Type B pancreatic cell (in vitro differentiated cells): ENCODE measurements around the gene GABRA5. TPM values are rescaled to one million over a fixed set of nuclear protein-coding genes. Genes with fewer than 3 reads are reported as not detected.

Source experiments
- DNase-seq: peaks from one replicate; pipeline ENCODE4 v3.0.0; 2021; ENCODE audit warnings: mixed read lengths; ENCODE audit not compliant: unreplicated experiment; ENCODE audit errors: extremely low spot score
- H3K27ac Mint-ChIP-seq: 2 replicates; pipeline ENCODE4 v1.8.0; 2021; ENCODE audit warnings: mild to moderate bottlenecking, mixed read lengths
- H3K27me3 Mint-ChIP-seq: 2 replicates; pipeline ENCODE4 v1.8.0; 2021; ENCODE audit warnings: mixed read lengths
- H3K36me3 Mint-ChIP-seq: 2 replicates; pipeline ENCODE4 v1.8.0; 2021; ENCODE audit warnings: mixed read lengths
- H3K4me1 Mint-ChIP-seq: one replicate; pipeline ENCODE4 v1.8.0; 2021; ENCODE audit warnings: mixed read lengths; ENCODE audit not compliant: unreplicated experiment
- H3K4me3 Mint-ChIP-seq: 2 replicates; pipeline ENCODE4 v1.8.0; 2021; ENCODE audit warnings: mild to moderate bottlenecking, mixed read lengths
- H3K9me3 Mint-ChIP-seq: 2 replicates; pipeline ENCODE4 v1.8.0; 2021; ENCODE audit warnings: mixed read lengths
- CTCF ChIP-seq: fragments of 200-600 bp; sonication (generic); conservative IDR thresholded peaks from 2 replicates; pipeline ENCODE4 v1.5.0; 2021; ENCODE audit warnings: antibody characterized with exemption, mild to moderate bottlenecking
- total RNA-seq: library from RNA; stranded (reverse); gene quantifications from 2 replicates; pipeline ENCODE4 v1.2.1, GENCODE V29; 2021; ENCODE audit warnings: low replicate concordance

Gene GABRA5
- total RNA-seq, 1 donor from 2014 or later = 3.1 TPM

GRCh38 chr15:26872206-26872605 lies 5.3 kb downstream of the GABRA5 start:
- H3K27me3 Mint-ChIP-seq = peaks cover 59% of the 10 kb centered on the region
- H3K9me3 Mint-ChIP-seq = no peaks in the 10 kb centered on the region
- H3K27ac Mint-ChIP-seq = no peak overlapping the region
- H3K4me1 Mint-ChIP-seq = no peaks in the 10 kb centered on the region
- H3K36me3 Mint-ChIP-seq = no peaks in the 10 kb centered on the region
- no peak overlapping the region for H3K4me3 Mint-ChIP-seq
- no peak for TF ChIP-seq CTCF
- no peak for DNase-seq

GRCh38 chr15:26873846-26874245 lies 7.0 kb downstream of the GABRA5 start:
- Mint-ChIP-seq H3K4me3 (no peak overlapping the region), H3K27ac (no peak overlapping the region), H3K27me3 (peaks cover 54% of the 10 kb centered on the region), H3K4me1 (no peaks in the 10 kb centered on the region), H3K9me3 (no peaks in the 10 kb centered on the region), H3K36me3 (no peaks in the 10 kb centered on the region)
- no peak for DNase-seq
- no peak for TF ChIP-seq CTCF

GRCh38 chr15:26874774-26875475 lies 8.1 kb downstream of the GABRA5 start:
- H3K27ac Mint-ChIP-seq = no peak overlapping the region
- TF ChIP-seq CTCF = no peak
- H3K36me3 Mint-ChIP-seq = no peaks in the 10 kb centered on the region
- H3K9me3 Mint-ChIP-seq = no peaks in the 10 kb centered on the region
- H3K4me3 Mint-ChIP-seq = no peak overlapping the region
- no peaks in the 10 kb centered on the region for H3K4me1 Mint-ChIP-seq
- H3K27me3 Mint-ChIP-seq = peaks cover 50% of the 10 kb centered on the region
- no peak for DNase-seq

- no peak for DNase-seq
- Mint-ChIP-seq H3K9me3 (no peaks in the 10 kb centered on the region), H3K36me3 (no peaks in the 10 kb centered on the region), H3K4me3 (no peak overlapping the region), H3K4me1 (no peaks in the 10 kb centered on the region), H3K27me3 (peaks cover 45% of the 10 kb centered on the region), H3K27ac (no peak overlapping the region)
- TF ChIP-seq CTCF = no peak
Measured at GRCh38 chr15:26875476-26875850, 8.6 kb downstream of the GABRA5 start.

- no peaks in the 10 kb centered on the region for H3K36me3 Mint-ChIP-seq
- no peak for DNase-seq
- H3K9me3 Mint-ChIP-seq = no peaks in the 10 kb centered on the region
- H3K4me1 Mint-ChIP-seq = no peaks in the 10 kb centered on the region
- H3K27ac Mint-ChIP-seq = no peak overlapping the region
- peaks cover 25% of the 10 kb centered on the region for H3K27me3 Mint-ChIP-seq
- no peak for TF ChIP-seq CTCF
- H3K4me3 Mint-ChIP-seq = no peak overlapping the region
Measured at GRCh38 chr15:26877831-26878230, 11.0 kb downstream of the GABRA5 start.

GRCh38 chr15:26879706-26880105 lies 12.8 kb downstream of the GABRA5 start:
- no peak for TF ChIP-seq CTCF
- Mint-ChIP-seq H3K27ac (no peak overlapping the region), H3K27me3 (peaks cover 13% of the 10 kb centered on the region), H3K9me3 (no peaks in the 10 kb centered on the region), H3K4me3 (no peak overlapping the region), H3K36me3 (no peaks in the 10 kb centered on the region), H3K4me1 (no peaks in the 10 kb centered on the region)
- no peak for DNase-seq
